ENCODE data around the gene USP22.

DNA sequence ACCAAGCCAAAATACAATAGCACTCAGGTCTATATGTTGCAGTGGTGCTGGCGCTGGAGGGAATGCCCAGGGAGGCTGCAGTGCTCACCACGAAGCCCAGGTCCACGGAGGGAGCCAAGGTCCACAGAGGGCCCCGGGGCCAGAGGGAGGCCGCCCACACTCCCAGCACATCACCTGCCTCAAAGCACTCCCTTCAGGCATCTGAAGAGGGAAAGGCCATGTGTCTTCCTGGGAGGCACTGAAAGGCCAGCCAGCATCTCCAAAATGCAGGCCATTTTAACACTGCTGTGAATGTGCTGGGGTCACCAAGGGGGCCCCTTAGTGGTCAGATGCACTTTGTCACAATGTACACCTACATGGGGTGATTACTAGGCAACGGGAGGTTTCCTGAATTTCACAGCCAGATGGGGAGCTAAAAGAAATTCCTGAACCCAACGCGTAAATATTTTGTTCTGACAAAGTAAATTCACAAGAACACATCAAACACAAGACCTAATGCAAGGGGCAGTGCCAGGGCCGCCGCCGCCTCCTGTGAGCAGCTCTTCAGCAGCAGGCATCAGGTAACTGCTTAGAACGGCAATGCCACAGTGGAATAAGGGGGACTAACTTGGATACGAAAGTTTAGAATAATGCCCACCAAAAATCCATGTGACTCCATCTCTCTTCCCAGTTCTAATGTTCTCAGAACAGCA, 42.8 kb downstream of the USP22 start:
- TF ChIP-seq POLR2A (IDR thresholded peaks at IDR 0.05) (no peak), CTCF (IDR thresholded peaks at IDR 0.05 in 8 of 11, conservative IDR thresholded peaks at IDR 0.05 in 3 of 11) (no peak), POLR2AphosphoS5 (IDR thresholded peaks at IDR 0.05) (no peak)

Measured in spleen (tissue), 7 donors.